Endometrium (tissue), 2 donors: ENCODE data around the gene DMRT3.

ENCODE experiments used
- FAIRE-seq: peaks from 2 replicates; lab custom pipeline; 2012; peaks lifted over from hg19 to GRCh38; lab: Jason Lieb, UNC
- donor health status: control.
- donor health status: control.

DMRT3 gene

GRCh38 chr9:970151-970996 lies 6.1 kb upstream of the DMRT3 start:
- FAIRE-seq: no peak

GRCh38 chr9:971901-972500 lies 4.5 kb upstream of the DMRT3 start:
- FAIRE-seq: no peak

DNA sequence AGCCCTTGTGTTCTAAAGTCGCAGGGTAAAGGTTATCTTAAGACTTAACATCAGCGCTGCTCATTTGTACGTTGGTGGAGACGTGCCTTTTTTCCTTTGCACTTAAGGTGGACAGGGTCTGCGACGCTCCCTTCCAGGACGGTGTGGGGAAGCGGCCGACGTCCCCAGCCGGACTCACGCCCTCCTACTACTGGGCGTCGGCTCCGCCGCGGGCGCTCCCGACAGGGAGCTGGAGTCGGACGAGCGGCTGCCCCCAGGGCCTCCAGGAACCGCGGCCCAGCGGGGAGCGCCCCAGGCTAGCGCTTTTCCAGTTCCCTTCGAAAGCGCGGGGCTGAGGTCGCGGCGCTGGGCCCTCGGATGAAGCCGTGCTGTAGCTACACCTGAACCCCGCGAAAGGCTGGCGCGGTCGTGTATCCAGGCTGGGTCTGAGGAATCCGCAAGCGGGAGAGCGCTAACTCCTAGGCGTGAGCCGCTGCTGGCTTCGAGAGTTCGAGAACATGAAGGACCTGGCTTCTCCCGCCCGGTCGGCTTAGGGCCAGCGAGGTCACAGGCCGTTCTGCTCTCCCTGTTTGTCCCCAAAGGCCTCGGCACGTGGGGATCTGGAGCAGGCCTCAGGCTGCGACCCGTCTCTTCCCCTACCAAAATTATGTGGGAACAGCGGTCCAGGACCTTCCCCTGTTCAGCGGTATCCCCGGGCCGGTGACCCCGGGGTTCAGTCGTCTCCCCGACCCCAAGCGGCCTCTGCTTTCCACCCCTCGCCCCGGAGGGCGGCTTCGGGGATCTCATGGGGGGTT lies 3.8 kb upstream of the DMRT3 start:
- no peak for FAIRE-seq

DNA sequence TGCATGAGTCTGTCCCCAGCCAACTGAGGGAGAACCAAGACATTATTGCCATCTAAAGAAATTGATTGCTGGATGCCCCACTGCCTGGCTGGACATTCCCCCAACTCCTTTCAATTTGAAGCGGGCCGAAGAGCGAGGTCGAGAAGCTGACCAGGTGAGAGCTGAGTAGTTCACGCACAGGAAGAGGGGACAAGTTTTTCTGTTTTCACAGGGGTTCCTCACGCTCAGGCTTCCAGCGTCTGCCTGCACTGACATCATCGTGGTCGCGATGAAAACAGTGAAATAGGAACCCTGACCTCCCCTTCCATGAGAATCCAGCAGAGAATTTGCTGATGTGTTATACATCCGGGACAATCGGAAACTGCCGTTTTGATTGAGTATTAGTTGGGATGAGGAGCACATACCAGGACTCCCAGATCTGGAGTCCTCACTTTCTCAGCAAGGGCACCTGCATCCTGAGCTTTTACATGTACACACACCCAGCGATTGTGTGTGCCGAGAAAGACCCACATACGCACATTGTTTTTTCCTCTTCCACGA lies 3.1 kb upstream of the DMRT3 start:
- no peak for FAIRE-seq

- no peak for FAIRE-seq
Measured at GRCh38 chr9:974031-974995, 2.1 kb upstream of the DMRT3 start.

DNA sequence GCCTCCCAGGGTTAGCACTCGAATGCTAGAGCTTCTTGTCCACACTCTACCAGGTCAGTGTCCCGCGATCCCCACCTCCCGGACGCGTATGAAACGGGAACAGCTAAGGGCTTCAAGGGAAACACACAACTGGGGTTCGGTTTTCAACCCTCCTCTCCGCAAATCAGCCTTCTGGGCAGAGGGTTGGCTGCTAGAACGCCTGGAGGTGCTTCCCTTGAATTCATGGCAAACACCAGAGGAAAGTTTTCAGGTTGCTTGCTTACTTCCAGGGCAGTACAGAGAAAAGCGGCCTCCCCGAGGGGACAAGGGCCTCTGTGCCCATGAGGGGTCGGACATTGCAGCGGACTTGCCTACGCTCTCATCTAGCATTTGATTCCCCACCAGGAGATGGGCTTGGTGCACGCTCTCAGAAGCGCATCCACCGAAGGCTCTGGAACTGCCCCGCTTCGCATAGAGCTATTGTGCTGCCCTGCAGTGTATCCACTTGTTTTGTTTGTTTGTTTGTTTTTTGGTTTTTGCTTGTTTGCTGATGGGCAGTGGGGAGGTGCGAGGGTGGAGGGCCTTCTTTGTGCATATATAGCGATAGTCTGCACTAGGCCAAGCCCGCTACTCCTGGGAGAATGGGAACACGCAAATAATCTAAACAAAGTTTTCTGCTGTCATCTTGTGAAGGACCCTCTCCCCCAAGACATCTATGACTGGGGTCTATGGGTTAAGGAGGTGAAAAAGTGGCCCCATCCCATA lies 1.3 kb upstream of the DMRT3 start:
- no peak for FAIRE-seq

DNA sequence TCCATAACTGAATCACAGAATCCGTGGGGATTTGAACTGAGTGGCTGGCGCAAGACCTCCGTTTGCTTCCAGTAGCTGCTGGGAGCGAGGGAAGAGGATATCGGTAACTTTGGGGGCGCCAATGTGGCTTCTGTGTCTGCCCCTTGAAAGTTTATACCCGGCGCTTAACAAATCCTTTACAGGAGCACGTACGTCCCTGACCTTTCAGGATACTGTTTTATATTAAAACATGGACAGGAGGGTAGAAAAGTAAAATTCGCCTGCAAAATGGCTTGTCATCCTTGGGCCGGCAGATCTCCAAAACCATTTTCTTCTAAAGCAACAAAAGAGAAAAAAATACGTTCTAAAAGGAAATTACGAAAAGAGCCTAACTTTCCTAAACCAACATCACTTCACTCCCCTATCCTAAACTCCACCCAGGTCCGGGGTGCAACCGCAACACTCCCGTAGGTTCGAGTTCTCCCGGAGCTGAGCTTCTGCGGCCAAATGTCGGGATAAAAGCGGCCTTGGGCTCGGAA lies 656 bp upstream of the DMRT3 start:
- no peak for FAIRE-seq

DNA sequence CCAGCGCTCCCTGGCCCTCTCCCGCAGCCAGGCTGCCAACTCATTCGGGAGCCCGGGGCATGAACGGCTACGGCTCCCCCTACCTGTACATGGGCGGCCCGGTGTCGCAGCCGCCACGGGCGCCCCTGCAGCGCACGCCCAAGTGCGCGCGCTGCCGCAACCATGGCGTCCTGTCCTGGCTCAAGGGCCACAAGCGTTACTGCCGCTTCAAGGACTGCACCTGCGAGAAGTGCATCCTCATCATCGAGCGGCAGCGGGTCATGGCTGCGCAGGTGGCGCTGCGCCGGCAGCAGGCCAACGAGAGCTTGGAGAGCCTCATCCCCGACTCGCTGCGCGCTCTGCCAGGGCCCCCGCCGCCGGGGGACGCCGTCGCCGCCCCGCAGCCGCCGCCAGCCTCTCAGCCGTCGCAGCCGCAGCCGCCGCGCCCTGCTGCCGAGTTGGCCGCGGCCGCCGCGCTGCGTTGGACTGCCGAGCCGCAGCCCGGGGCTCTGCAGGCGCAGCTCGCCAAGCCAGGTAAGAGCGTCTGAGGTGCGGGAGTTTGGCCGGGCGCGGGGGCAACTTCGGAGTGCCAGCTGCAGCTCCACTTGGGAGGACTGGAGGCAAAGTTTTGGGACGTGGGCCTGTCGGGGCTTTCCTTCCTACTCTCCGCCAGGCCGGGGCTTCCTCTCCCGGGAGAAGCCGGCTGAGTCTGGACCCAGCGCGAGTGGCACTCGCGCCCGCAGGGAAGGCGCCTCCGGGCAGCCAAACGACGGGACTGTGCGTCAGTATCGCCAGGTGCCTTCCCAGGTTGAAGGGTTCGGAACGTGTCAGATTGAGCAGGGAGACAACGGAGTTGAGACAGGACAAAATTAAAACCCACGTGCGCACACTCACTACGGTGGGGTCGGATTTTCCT lies 735 bp downstream of the DMRT3 start:
- no peak for FAIRE-seq

GRCh38 chr9:977838-978830 lies 1.7 kb downstream of the DMRT3 start:
- FAIRE-seq: no peak

- no peak for FAIRE-seq
Measured at GRCh38 chr9:979983-980382, 3.5 kb downstream of the DMRT3 start.

- no peak for FAIRE-seq
Measured at GRCh38 chr9:980640-981039, 4.2 kb downstream of the DMRT3 start.

DNA sequence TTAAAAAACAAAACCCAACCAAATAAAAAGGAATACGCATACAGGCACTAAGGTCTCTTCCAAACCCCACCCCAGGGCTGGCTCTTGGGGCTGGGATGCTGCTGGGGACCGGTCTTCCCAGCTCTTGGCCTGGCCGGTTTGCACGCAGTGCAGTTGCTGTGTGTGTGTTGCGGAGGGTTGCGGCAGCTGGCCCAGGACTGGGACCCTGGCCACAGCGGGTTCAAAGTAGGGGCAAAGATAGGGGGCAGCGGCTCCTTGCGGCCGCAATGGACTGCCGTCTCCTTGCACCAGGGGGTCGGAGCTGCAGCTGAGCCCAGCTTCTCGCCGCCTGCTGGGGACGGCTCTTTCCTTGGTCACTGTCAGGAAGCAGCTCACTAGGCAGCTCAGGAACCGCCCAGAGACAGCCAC lies 5.0 kb downstream of the DMRT3 start:
- no peak for FAIRE-seq

DNA sequence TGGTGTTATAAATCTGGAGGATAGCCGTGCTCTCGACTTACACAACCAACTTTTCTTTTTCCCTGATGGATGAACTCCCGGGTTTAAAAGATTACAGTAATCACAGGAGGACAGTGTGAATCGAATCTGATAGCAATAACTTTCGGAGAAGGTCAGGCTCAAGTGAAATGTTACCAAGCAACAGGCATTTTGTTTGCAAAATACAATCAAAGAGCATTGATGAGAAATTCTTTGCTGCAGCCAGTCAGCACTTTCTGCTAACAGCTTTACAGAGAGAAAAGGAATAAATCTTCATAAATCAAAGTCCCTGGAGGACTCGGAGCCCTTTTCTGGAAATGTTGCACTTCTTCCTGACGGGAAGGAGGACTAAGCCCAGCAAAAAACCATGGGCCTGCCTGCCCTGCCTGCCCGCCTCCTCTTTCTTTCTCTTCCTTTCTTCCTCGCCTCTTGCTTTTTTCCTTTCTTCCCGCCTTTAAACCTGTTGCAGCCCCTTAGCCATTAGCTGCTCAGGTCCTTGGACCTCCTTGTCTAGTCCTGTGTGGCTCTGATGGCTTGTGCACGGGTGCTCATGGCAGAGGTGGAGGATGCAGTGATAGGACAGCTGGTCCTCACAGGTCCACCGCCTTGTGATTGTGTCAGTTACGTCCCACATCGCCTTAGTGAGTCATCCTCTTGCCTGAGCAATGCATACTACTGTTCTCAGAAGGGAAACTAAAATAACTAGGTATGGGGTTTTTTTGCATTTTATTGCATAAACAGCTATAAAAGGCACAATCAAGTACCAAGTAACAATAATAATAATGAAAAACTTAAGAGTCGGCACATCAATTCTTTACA lies 6.2 kb downstream of the DMRT3 start:
- no peak for FAIRE-seq

GRCh38 chr9:994005-994404 lies 17.6 kb downstream of the DMRT3 start:
- no peak for FAIRE-seq

DNA sequence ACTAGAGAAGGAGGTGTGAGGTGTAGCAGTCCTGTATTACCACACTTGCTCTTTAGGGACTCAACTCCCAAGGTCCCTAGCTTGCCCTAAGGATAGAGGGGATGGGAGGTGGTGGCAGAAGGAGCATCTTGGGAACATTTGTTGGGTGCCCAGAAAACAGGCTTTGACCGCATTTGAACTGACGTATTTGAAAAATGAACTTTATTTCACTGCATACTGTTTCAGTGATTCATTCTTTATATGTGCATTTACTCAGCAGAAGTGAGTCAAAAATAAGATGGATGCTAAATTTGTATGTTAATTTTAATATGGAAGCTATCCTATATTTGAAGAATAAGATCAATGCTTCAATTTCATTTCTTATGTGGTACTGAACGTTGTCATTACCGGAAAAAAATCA lies 18.7 kb downstream of the DMRT3 start:
- no peak for FAIRE-seq

DNA sequence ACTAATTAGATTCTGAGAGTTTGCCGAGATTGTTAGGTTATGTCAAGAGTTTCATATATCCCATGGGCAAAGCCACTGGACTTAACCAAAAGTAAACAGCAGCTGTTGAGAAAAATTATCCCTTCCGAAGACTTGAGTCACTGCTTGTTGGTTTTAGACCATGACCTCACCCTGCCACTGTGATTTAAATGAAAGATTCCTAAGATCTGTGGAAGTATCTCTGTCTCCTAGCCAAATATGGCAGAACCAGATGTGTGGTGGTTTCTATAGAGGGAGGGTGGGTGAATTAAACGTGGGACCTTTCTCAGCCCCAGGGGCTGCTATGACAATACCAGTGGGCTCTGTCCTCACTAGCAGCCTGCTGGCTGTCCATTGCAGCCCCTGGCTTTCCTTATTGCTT lies 19.3 kb downstream of the DMRT3 start:
- no peak for FAIRE-seq
